Esophagus squamous epithelium (tissue), 4 donors: ENCODE data around the gene PRRC2B.

Source experiments
- POLR2A ChIP-seq, 4 donors: fragments of 450-650 bp; IDR thresholded peaks; one replicate each; pipeline ENCODE4 v1.6.1; 2017; ENCODE audit warnings: antibody characterized with exemption in 4 of 4, mild to moderate bottlenecking in 4 of 4, moderate library complexity in 3 of 4
- TF ChIP-seq, protein P1 (sequence below), 6 experiments: fragments of 450-650 bp in 4 of 6; fragments of 200-600 bp in 2 of 6; sonication (generic) in 2 of 6; IDR thresholded peaks; one replicate each; pipeline ENCODE4 v1.5.1; 2016 to 2019; ENCODE audit warnings: antibody characterized with exemption in 6 of 6, mild to moderate bottlenecking in 4 of 6, moderate library complexity in 4 of 6

DNA sequence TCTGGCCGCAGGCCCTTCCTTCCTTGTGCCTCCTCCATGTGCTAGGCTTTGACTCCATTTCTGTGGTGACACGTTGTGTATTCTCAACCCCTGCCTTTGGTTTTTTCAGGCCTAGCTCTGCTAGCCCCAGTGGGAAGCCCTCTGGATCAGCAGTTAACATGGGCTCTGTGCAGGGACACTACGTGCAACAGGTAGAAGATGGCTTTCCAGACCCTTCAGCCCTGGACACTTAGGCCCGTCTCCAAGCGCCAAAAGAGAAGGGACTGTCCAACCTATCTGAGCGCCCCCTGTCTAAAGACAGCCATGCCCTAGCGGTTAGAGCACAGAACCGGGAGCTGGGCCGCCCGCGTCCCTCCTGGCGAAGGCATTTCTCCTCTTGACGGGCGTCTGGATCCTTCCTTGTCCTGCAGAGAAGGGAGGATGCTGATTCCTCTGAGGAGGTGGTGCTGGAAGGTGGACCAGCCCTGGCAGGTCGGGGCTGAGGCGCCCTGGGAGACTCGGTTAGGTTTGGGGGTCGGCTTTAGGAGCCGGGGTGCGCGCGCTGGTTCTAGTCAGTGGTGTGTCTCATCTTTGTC is 100.5 kb downstream of the PRRC2B start:
- TF ChIP-seq, protein P1, sequence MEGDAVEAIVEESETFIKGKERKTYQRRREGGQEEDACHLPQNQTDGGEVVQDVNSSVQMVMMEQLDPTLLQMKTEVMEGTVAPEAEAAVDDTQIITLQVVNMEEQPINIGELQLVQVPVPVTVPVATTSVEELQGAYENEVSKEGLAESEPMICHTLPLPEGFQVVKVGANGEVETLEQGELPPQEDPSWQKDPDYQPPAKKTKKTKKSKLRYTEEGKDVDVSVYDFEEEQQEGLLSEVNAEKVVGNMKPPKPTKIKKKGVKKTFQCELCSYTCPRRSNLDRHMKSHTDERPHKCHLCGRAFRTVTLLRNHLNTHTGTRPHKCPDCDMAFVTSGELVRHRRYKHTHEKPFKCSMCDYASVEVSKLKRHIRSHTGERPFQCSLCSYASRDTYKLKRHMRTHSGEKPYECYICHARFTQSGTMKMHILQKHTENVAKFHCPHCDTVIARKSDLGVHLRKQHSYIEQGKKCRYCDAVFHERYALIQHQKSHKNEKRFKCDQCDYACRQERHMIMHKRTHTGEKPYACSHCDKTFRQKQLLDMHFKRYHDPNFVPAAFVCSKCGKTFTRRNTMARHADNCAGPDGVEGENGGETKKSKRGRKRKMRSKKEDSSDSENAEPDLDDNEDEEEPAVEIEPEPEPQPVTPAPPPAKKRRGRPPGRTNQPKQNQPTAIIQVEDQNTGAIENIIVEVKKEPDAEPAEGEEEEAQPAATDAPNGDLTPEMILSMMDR (IDR thresholded peaks at IDR 0.05), result no peak
- TF ChIP-seq POLR2A (IDR thresholded peaks at IDR 0.05), result no peak
